H1 (cell line): ENCODE data around the gene RIMS1.

Experiments used
- BRCA1 ChIP-seq: IDR thresholded peaks from 2 replicates; pipeline ENCODE4 v1.6.1; 2012; ENCODE audit warnings: low read depth, low read length, improper control_type of control experiment
- CEBPB ChIP-seq: IDR thresholded peaks from 2 replicates; pipeline ENCODE4 v1.6.1; 2012; ENCODE audit warnings: low read depth, low read length
- EP300 ChIP-seq, 2 experiments: IDR thresholded peaks; 1 replicate in 1 of 2; 2 replicates in 1 of 2; pipeline ENCODE4 v1.6.1; 2011 to 2012; ENCODE audit warnings: low read depth in 2 of 2, low read length in 2 of 2, mild to moderate bottlenecking in 2 of 2, borderline replicate concordance in 1 of 2, inconsistent platforms in 1 of 2, moderate library complexity in 1 of 2
- GABPA ChIP-seq: IDR thresholded peaks from 2 replicates; pipeline ENCODE4 v1.6.1; 2011; ENCODE audit warnings: mild to moderate bottlenecking, low read length, moderate library complexity, borderline replicate concordance; ENCODE audit not compliant: insufficient read depth
- POLR2A ChIP-seq, 2 experiments: IDR thresholded peaks; 1 replicate in 1 of 2; 2 replicates in 1 of 2; pipeline ENCODE4 v1.6.1; 2011; ENCODE audit warnings: low read depth in 2 of 2, low read length in 2 of 2, mild to moderate bottlenecking in 2 of 2; ENCODE audit errors: control extremely low read depth in 1 of 2
- POLR2AphosphoS5 ChIP-seq: IDR thresholded peaks from 2 replicates; pipeline ENCODE4 v1.6.1; 2011; ENCODE audit warnings: low read depth, low read length
- RNF2 ChIP-seq: fragments of 200-900, 300-1000 bp; sonication (generic); IDR thresholded peaks from 2 replicates; pipeline ENCODE4 v1.7.1; 2016; ENCODE audit warnings: borderline replicate concordance, low read depth, mild to moderate bottlenecking, antibody characterized with exemption, low read length; ENCODE audit not compliant: poor library complexity, severe bottlenecking; ENCODE audit errors: missing control alignments
- TF ChIP-seq, protein P1 (sequence below), 3 experiments: IDR thresholded peaks; 1 replicate in 2 of 3; 2 replicates in 1 of 3; pipeline versions ENCODE4 v1.5.1 to v1.6.1; 2011; ENCODE audit warnings: low read length in 3 of 3, mild to moderate bottlenecking in 3 of 3, inconsistent platforms in 2 of 3, low read depth in 1 of 3, moderate library complexity in 1 of 3; ENCODE audit not compliant: insufficient read depth in 1 of 3; ENCODE audit errors: control extremely low read depth in 1 of 3

DNA sequence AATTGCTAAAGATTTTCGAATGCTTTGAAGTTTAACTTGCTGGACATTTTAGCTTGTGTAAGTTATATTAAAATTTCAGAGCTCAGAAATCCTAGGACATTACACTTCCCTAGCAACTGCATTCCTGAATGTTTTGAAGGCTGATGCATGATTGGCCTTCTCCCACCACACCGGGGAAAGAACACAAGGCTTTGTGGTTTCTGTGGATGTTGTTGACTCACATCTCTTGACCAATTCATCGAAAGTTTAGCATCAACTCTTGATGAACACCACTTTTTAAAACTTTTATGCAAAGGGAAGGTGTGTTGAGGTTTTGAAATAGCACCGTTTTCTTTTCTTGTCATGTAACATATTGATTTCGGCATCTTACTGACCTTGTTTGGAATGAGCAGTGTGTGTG is 81.1 kb downstream of the RIMS1 start:
- TF ChIP-seq BRCA1 (no peak), POLR2A (IDR thresholded peaks at IDR 0.05; ENCODE audit: control extremely low read depth in 1 of 2, low read depth in 2 of 2, low read length in 2 of 2) (no peak), EP300 (IDR thresholded peaks at IDR 0.05; ENCODE audit: borderline replicate concordance in 1 of 2, low read depth in 2 of 2, low read length in 2 of 2) (no peak), RNF2 (no peak), GABPA (no peak), POLR2AphosphoS5 (no peak), CEBPB (no peak)
- TF ChIP-seq, protein P1, sequence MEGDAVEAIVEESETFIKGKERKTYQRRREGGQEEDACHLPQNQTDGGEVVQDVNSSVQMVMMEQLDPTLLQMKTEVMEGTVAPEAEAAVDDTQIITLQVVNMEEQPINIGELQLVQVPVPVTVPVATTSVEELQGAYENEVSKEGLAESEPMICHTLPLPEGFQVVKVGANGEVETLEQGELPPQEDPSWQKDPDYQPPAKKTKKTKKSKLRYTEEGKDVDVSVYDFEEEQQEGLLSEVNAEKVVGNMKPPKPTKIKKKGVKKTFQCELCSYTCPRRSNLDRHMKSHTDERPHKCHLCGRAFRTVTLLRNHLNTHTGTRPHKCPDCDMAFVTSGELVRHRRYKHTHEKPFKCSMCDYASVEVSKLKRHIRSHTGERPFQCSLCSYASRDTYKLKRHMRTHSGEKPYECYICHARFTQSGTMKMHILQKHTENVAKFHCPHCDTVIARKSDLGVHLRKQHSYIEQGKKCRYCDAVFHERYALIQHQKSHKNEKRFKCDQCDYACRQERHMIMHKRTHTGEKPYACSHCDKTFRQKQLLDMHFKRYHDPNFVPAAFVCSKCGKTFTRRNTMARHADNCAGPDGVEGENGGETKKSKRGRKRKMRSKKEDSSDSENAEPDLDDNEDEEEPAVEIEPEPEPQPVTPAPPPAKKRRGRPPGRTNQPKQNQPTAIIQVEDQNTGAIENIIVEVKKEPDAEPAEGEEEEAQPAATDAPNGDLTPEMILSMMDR (IDR thresholded peaks at IDR 0.05; ENCODE audit: control extremely low read depth in 1 of 3, insufficient read depth in 1 of 3, low read depth in 1 of 3, low read length in 3 of 3): no peak
